Loucy (cell line): Measurements from ENCODE around the gene REPS2.

ENCODE experiments used
- CTCF ChIP-seq: fragments of 200-600 bp; sonication (generic); conservative IDR thresholded peaks from 2 replicates; pipeline ENCODE4 v1.5.1; 2014; ENCODE audit warnings: mild to moderate bottlenecking, antibody characterized with exemption, low read length
- EZH2phosphoT487 ChIP-seq: fragments of 200-600 bp; IDR thresholded peaks from 2 replicates; pipeline ENCODE4 v1.6.1; 2018; ENCODE audit warnings: antibody characterized with exemption, mild to moderate bottlenecking, moderate library complexity, borderline replicate concordance

- TF ChIP-seq EZH2phosphoT487 = no peak
- TF ChIP-seq CTCF = no peak
Observed at GRCh38 chrX:17020851-17021821, 74.7 kb downstream of the REPS2 start.
